Measurements from ENCODE around the gene DNAH17.

The DNAH17 gene

GRCh38 chr17:78431692-78431958 lies 145.6 kb downstream of the DNAH17 start:
- no peaks in the 10 kb centered on the region for H3K79me2 ChIP-seq (ENCODE audit: low read length)
- no peak overlapping the region for H3K27ac ChIP-seq (ENCODE audit: low read length)
- H3K27me3 ChIP-seq (replicated peaks; ENCODE audit: insufficient read depth, low read length): no peaks in the 10 kb centered on the region
- H3K4me1 ChIP-seq (ENCODE audit: low read length): no peaks in the 10 kb centered on the region
- no peak overlapping the region for H3K4me2 ChIP-seq (ENCODE audit: low read depth, low read length)
- H3K9me2 ChIP-seq (replicated peaks; ENCODE audit: insufficient read depth, low read length): no peaks in the 10 kb centered on the region
- no peak overlapping the region for H3K9ac ChIP-seq (ENCODE audit: low read length)
- DNase-seq: no peak
- H3K9me3 ChIP-seq (replicated peaks; ENCODE audit: insufficient read depth, low read length): no peaks in the 10 kb centered on the region
- no peaks in the 10 kb centered on the region for H3K36me3 ChIP-seq (replicated peaks; ENCODE audit: insufficient read depth, low read length)
- H4K20me1 ChIP-seq (ENCODE audit: insufficient read depth, low read length): no peaks in the 10 kb centered on the region
- H3F3A ChIP-seq (ENCODE audit: insufficient read depth, low read length): no peaks in the 10 kb centered on the region
- no peak overlapping the region for H3K4me3 ChIP-seq (ENCODE audit: low read length)
- no peak overlapping the region for H2AFZ ChIP-seq (ENCODE audit: low read length)
- TF ChIP-seq EZH2phosphoT487 (IDR thresholded peaks at IDR 0.05; ENCODE audit: low read length) (no peak), CTCF (IDR thresholded peaks at IDR 0.05; ENCODE audit: low read length) (no peak), EZH2 (optimal IDR thresholded peaks at IDR 0.05; ENCODE audit: low read depth, low read length) (no peak)

- H3K4me2 ChIP-seq (ENCODE audit: low read depth, low read length): no peak overlapping the region
- H4K20me1 ChIP-seq (ENCODE audit: insufficient read depth, low read length): no peaks in the 10 kb centered on the region
- no peaks in the 10 kb centered on the region for H3K27me3 ChIP-seq (replicated peaks; ENCODE audit: insufficient read depth, low read length)
- no peaks in the 10 kb centered on the region for H3K36me3 ChIP-seq (replicated peaks; ENCODE audit: insufficient read depth, low read length)
- no peaks in the 10 kb centered on the region for H3K4me1 ChIP-seq (ENCODE audit: low read length)
- H3K4me3 ChIP-seq (ENCODE audit: low read length): no peak overlapping the region
- H3K9me2 ChIP-seq (replicated peaks; ENCODE audit: insufficient read depth, low read length): no peaks in the 10 kb centered on the region
- no peak for DNase-seq
- no peak overlapping the region for H3K27ac ChIP-seq (ENCODE audit: low read length)
- no peaks in the 10 kb centered on the region for H3K79me2 ChIP-seq (ENCODE audit: low read length)
- no peaks in the 10 kb centered on the region for H3K9me3 ChIP-seq (replicated peaks; ENCODE audit: insufficient read depth, low read length)
- TF ChIP-seq EZH2phosphoT487 (IDR thresholded peaks at IDR 0.05; ENCODE audit: low read length) (no peak), CTCF (IDR thresholded peaks at IDR 0.05; ENCODE audit: low read length) (no peak), EZH2 (optimal IDR thresholded peaks at IDR 0.05; ENCODE audit: low read depth, low read length) (no peak)
- no peak overlapping the region for H3K9ac ChIP-seq (ENCODE audit: low read length)
- no peak overlapping the region for H2AFZ ChIP-seq (ENCODE audit: low read length)
- H3F3A ChIP-seq (ENCODE audit: insufficient read depth, low read length): no peaks in the 10 kb centered on the region
Observed at GRCh38 chr17:78430892-78431691, 146.1 kb downstream of the DNAH17 start.

DNA sequence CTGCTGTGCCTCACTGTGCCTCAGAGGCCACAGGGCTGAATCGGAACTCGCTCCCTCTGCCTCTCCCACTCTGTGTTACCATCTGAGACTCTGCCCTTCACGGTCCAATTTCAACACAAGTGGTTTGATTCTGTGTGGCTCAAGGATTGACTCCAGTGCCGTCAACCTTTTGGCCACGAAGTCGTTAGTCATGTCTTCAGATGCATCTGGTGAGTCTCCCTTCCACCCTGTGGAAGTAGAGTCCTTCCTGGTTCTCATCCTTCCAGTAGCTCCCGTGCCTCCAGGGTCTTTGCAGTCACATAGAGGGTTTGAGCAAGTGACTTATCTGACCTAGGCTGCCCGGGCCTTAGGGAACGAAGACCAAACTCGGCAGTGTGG lies 147.6 kb downstream of the DNAH17 start:
- Histone ChIP-seq H4K20me1 (ENCODE audit: insufficient read depth, low read length) (no peaks in the 10 kb centered on the region), H3K4me2 (ENCODE audit: low read depth, low read length) (no peak overlapping the region), H3K9ac (ENCODE audit: low read length) (no peak overlapping the region), H2AFZ (ENCODE audit: low read length) (no peak overlapping the region), H3K4me1 (ENCODE audit: low read length) (no peaks in the 10 kb centered on the region), H3K36me3 (replicated peaks; ENCODE audit: insufficient read depth, low read length) (no peaks in the 10 kb centered on the region), H3F3A (ENCODE audit: insufficient read depth, low read length) (no peaks in the 10 kb centered on the region), H3K4me3 (ENCODE audit: low read length) (no peak overlapping the region), H3K9me3 (replicated peaks; ENCODE audit: insufficient read depth, low read length) (no peaks in the 10 kb centered on the region), H3K79me2 (ENCODE audit: low read length) (no peaks in the 10 kb centered on the region), H3K27me3 (replicated peaks; ENCODE audit: insufficient read depth, low read length) (no peaks in the 10 kb centered on the region), H3K27ac (ENCODE audit: low read length) (no peak overlapping the region), H3K9me2 (replicated peaks; ENCODE audit: insufficient read depth, low read length) (no peaks in the 10 kb centered on the region)
- TF ChIP-seq CTCF (IDR thresholded peaks at IDR 0.05; ENCODE audit: low read length) (no peak), EZH2phosphoT487 (IDR thresholded peaks at IDR 0.05; ENCODE audit: low read length) (no peak), EZH2 (optimal IDR thresholded peaks at IDR 0.05; ENCODE audit: low read depth, low read length) (no peak)
- DNase-seq: no peak

All from MM.1S (cell line).